GM12801 (cell line): ENCODE data around the gene GRIN3A.

ENCODE experiments used
- TF ChIP-seq, protein P1 (sequence below): IDR thresholded peaks from one replicate; pipeline ENCODE4 v1.5.1; 2011; ENCODE audit warnings: control low read depth; ENCODE audit not compliant: insufficient read length; ENCODE audit errors: extremely low read depth

The GRIN3A gene

DNA sequence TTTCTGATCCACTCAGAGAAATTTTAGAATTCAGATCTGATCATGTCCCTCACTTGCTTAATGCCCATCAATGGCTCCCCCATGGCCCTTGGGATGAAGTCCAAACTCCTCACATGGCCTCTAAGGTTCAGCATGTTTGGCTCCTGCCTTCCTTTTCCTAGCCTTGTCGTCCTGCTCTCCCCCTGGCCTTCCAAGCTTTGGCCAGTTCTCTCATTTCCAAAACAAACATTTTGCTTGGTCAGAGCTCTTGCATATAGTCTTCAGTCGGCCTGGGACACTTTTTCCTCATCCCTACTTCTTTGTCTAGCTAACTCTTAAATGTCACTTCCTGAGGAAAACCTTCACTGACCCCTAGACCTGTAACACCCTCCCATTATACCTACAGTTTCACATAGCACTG, 106.6 kb downstream of the GRIN3A start:
- TF ChIP-seq, protein P1, sequence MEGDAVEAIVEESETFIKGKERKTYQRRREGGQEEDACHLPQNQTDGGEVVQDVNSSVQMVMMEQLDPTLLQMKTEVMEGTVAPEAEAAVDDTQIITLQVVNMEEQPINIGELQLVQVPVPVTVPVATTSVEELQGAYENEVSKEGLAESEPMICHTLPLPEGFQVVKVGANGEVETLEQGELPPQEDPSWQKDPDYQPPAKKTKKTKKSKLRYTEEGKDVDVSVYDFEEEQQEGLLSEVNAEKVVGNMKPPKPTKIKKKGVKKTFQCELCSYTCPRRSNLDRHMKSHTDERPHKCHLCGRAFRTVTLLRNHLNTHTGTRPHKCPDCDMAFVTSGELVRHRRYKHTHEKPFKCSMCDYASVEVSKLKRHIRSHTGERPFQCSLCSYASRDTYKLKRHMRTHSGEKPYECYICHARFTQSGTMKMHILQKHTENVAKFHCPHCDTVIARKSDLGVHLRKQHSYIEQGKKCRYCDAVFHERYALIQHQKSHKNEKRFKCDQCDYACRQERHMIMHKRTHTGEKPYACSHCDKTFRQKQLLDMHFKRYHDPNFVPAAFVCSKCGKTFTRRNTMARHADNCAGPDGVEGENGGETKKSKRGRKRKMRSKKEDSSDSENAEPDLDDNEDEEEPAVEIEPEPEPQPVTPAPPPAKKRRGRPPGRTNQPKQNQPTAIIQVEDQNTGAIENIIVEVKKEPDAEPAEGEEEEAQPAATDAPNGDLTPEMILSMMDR: no peak

DNA sequence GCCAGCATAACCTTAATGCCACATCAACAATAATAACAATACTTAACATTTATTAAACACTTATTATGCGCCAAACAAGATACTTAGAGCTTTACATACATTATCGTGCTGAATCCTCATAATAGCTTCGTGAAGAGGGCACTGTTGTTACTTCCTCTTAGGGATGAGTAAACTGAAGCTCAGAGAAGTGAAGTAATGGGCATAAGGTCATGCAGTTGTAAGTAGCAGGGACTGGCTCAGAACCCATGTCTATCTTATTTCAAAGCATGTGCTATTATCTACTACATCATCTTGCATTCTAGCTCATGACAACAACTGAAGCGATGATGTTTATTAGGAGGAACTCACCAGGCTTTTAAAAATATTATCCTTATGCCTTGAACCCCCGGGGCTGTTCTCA, 108.8 kb downstream of the GRIN3A start:
- TF ChIP-seq, protein P1: no peak

DNA sequence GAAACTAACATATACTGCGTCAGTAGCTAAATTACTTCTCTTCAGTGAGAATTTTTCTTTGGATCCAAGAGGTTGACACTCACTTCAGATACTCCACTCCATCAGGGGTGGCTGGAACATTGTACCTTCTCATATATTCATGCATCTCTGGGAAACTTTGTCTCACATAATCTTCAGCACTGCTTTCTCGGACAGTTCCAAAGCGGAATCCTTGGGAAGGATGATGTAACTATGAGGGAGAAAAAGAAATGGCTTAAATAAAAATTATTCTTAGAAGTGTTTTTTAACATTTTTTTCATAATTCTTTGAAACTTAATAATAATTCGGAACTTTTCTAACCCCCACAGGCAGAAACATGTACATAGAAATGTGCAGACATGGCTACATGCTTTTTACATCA, 110.3 kb downstream of the GRIN3A start:
- TF ChIP-seq, protein P1: no peak

DNA sequence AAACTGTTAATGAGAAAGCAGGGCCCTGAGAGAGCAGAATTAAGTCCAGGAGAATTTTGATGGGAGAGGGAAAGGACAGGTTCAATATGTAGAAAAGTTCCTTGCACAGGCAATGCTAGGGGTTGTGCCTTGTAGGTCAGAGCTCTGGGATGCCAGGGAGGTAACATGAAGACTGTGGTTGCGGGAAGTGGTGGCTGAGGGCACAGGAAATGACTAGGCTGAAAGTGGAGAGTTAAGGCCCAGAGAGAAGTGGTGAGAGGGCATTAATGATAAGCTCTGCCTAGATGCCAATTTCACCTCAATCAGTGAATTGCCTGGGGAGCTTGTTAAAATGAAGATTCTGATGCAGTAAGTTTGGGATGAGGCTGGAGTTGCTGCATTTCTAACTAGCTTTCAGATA, 112.2 kb downstream of the GRIN3A start:
- TF ChIP-seq, protein P1: no peak

DNA sequence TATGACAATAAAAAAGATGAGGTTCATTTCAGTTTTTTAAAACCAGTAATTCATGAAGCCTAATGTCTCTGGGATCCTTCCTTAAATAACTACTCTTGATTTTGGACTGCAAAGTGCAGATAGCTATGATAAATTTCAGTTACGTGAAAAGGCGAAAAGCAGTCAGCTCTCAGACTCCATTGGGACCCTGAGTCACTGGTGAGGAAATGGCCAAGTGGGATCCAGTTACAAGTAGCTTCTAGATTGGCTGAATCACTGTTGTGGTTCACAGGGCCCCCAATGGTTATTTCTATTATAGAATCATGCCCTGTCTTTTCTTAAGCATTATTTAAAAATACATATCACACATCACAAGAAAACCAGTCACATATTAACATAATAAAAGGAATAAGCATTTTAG, 112.6 kb downstream of the GRIN3A start:
- TF ChIP-seq, protein P1: no peak

DNA sequence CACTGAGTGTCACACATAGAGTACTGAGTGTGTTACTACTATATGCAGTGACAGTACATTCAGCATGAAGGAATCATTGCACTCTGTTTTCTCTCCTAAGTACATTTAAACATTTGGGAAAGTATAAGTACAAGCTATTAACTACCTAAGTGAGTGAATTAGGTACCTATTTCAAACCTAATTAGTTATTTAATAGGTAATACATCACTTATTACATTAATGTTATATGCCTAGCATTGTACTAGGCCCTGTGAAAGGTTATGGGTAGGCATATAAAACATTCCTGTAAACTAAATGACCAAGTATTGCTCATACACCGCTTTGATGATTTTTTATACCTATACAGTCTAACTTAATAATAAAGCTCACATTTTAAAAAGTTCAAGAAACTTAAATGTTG, 118.0 kb downstream of the GRIN3A start:
- TF ChIP-seq, protein P1: no peak

DNA sequence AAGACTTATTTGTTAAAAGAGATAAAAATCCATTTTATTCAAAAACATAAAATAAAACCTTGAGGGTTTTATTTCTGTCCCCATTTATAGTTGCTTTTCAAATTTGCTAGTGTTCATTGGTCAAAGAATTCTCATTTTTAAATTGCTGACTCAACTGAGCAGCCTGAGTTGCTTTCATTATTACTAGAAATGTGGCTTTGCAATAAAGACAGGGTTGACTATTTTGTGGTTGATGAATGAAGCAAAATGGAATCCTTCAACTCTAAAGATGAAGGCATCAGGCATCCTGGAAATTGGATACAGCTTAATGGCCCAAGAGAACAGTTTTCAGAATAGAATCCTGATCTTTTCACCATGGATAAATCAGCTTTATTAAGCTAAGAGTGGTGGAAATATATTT, 119.7 kb downstream of the GRIN3A start:
- TF ChIP-seq, protein P1: no peak

DNA sequence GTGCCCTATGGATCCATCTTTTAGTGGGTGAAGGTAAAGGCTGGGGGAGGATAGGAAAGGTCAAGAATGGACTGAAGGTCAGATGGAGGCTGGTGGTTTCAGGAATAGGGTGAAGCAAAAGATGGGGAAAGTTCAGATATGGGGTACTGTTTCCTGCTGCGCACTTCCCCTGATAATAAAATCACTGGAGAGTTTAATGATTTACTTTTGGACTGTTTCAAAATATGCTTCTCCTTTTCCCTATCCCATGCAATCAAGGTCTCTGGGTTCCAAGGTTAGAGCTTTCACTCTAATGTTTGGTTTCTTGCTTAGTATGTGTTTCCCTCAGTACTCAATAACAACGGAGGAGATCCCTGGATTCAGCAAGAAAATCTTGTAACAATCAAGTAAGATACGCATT, 132.9 kb downstream of the GRIN3A start:
- TF ChIP-seq, protein P1: no peak
